Measurements from ENCODE around the gene EFEMP1.

- TF ChIP-seq CTCF (IDR thresholded peaks at IDR 0.05) (no peak), POLR2A (IDR thresholded peaks at IDR 0.05) (no peak)
Measured at GRCh38 chr2:55887901-55888624, 35.5 kb downstream of the EFEMP1 start.
